OCI-LY7 (cell line): ENCODE results near the gene SH3RF3.

Experiments used
- EZH2phosphoT487 ChIP-seq: fragments of 200-600 bp; sonication (generic); IDR thresholded peaks from 2 replicates; pipeline ENCODE4 v1.6.1; 2018; ENCODE audit warnings: low read depth, borderline replicate concordance, mild to moderate bottlenecking, mixed run types, antibody characterized with exemption, low read length, moderate library complexity, mixed read lengths
- TF ChIP-seq, protein P1 (sequence below): fragments of 200-600 bp; sonication (generic); conservative IDR thresholded peaks from 2 replicates; pipeline ENCODE4 v1.5.1; 2014; ENCODE audit warnings: mild to moderate bottlenecking, antibody characterized with exemption, low read length, moderate library complexity, mixed read lengths

DNA sequence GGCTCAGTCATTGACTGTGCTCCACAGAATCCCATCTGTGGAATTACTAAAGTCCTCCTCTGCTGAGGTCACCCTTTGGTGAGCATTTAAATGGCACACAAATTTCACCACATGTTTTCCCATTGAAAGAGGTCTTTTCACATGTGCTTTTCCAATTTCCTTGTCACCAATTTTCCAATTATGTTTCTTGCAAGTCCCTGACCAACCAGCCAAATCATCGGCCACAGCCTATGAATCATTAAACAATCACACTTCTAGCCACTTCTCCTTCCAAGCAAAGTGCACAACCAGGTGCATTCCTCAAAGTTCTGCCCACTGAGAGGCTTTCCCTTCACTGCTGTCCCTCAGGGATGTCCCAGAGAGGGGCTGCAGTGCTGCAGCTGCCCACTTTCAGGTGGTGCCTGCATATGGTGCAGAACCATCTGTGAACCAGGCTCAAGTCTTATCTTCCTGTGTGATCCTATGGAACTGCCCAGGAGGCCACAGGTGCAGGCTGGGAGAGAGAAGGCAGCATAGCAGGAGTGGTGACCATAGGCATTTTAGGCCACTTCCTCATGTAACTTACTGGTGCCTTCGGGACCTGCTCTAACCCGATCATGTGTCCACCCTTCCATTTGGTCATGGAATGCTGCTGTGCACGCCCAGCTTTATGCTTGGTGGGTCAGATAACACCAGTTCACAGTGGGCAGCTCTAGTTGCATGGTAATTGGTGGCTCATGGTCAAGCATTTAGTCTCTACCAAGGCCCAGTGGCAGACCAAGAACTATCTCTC is 331.7 kb downstream of the SH3RF3 start:
- no peak for TF ChIP-seq EZH2phosphoT487
- TF ChIP-seq, protein P1, sequence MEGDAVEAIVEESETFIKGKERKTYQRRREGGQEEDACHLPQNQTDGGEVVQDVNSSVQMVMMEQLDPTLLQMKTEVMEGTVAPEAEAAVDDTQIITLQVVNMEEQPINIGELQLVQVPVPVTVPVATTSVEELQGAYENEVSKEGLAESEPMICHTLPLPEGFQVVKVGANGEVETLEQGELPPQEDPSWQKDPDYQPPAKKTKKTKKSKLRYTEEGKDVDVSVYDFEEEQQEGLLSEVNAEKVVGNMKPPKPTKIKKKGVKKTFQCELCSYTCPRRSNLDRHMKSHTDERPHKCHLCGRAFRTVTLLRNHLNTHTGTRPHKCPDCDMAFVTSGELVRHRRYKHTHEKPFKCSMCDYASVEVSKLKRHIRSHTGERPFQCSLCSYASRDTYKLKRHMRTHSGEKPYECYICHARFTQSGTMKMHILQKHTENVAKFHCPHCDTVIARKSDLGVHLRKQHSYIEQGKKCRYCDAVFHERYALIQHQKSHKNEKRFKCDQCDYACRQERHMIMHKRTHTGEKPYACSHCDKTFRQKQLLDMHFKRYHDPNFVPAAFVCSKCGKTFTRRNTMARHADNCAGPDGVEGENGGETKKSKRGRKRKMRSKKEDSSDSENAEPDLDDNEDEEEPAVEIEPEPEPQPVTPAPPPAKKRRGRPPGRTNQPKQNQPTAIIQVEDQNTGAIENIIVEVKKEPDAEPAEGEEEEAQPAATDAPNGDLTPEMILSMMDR = no peak
